C4-2B (cell line): ENCODE measurements around the gene ECSCR.

Source experiments
- H3K27ac ChIP-seq: fragments of 450-650 bp; 2 replicates; pipeline ENCODE4 v1.5.1; 2017
- CTCF ChIP-seq: fragments of 450-650 bp; conservative IDR thresholded peaks from 2 replicates; pipeline ENCODE4 v1.5.1; 2017; ENCODE audit warnings: mild to moderate bottlenecking
- ZFX ChIP-seq: fragments of 450-650 bp; IDR thresholded peaks from 2 replicates; pipeline ENCODE4 v1.6.1; 2017

The ECSCR gene

DNA sequence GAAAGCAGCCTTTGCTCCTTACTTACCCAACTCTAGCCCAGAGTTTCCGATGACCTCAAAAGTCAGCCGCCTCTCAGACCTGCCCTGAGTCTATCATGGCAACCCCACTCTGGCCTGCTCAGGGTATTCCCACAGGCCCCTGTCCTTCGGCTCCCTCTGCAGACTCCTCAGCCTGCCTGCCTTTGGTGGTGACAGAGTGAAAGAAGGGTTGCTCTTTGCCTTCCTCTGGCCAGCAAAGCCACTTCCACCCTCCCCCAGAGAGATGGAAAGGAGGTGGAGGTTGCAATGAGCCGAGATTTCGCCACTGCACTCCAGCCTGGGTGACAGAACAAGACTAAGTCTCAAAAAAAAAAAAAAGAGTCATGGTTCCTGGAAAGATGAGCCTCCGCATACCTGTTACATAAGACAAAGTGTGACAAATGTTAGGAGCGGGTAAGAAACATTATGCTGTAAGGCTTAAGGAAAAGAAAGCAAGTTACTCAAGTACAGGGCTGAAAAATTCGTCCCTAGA lies 5.9 kb upstream of the ECSCR start:
- TF ChIP-seq CTCF (no peak), ZFX (no peak)
- no peak overlapping the region for H3K27ac ChIP-seq

DNA sequence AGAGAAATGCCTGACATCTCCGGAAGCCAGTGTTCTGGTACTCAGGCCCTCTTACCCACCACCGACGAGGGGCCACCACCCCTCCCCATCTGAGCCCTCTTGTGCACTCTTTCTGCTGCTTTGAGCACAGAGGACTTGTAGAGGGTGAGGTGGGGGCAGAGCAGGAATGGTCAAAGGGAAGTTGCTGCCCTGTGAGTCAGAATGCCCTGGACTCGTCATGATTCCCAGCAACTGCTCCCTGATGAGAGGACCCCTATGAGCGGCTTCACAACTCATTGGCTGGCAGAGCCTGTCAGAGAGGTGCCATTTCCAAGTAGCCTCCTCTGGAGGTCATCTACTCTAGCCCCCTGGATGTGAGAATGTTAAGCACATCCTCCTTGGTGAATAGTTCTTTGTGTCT lies 845 bp downstream of the ECSCR start:
- H3K27ac ChIP-seq: no peak overlapping the region
- TF ChIP-seq CTCF (no peak), ZFX (no peak)

DNA sequence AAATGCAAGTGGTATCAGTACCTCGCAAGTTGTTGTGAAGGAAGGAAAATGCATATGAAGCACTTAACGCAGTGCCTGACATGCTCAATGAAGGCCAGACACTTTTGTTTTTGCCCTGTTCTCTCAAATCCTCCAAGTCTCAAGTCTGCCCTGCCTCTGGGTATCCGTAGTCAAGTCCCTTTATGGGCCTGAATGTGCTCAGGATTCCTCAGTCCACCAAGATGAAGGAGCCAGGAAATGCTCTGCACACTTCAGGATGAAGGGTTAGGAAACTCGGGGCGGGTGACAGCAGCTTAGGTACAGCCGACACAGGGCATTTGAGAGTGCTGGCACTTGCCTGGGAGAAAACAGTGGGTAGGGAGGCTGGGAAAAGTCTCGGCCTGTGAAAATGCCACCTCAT lies 1.4 kb downstream of the ECSCR start:
- TF ChIP-seq ZFX: no peak
- TF ChIP-seq CTCF: no peak
- H3K27ac ChIP-seq: no peak overlapping the region

DNA sequence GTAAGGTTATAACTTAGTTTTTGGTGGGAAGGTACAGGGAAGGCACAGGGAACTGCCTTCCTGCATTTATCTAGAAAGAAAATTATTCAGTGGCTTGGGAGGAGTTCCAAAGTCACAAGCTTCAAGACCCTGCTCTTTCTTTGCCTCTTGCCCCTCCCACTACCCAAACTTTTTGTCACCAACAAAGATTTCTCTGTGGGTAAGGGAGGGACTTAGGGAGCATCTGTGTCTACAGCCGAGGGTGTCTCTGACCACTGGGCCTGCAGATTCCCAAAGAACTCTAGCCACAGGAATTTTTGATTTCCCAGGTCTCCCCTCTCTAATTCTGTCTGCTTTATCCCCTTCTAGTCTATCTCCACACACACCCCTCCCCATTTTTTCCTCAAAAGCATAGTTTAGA lies 2.1 kb downstream of the ECSCR start:
- TF ChIP-seq CTCF (no peak), ZFX (no peak)
- no peak overlapping the region for H3K27ac ChIP-seq

DNA sequence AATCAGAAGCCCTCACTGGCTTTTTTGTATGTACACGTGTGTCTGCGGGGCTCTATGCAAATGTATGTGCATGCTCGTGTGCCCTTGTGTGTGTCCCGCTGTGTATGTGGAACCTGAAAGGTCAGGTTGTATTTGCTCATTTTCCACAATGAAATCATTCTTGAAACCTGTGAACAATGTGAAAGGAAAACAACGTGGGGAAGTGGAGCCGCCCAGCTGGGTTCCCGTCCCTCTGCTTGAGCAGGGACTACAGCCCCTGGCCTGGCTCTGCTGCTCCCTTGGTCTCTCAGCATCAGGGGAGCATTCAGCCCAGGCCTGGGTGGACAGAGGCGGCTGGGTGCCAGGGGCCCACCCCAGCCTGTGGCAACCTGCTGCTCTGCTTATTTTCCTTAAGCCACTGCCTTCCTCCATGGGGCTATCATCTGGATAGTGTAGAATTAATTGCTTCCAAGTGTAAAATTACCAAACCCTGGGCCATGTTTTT lies 3.0 kb downstream of the ECSCR start:
- no peak overlapping the region for H3K27ac ChIP-seq
- TF ChIP-seq ZFX: no peak
- TF ChIP-seq CTCF: no peak

DNA sequence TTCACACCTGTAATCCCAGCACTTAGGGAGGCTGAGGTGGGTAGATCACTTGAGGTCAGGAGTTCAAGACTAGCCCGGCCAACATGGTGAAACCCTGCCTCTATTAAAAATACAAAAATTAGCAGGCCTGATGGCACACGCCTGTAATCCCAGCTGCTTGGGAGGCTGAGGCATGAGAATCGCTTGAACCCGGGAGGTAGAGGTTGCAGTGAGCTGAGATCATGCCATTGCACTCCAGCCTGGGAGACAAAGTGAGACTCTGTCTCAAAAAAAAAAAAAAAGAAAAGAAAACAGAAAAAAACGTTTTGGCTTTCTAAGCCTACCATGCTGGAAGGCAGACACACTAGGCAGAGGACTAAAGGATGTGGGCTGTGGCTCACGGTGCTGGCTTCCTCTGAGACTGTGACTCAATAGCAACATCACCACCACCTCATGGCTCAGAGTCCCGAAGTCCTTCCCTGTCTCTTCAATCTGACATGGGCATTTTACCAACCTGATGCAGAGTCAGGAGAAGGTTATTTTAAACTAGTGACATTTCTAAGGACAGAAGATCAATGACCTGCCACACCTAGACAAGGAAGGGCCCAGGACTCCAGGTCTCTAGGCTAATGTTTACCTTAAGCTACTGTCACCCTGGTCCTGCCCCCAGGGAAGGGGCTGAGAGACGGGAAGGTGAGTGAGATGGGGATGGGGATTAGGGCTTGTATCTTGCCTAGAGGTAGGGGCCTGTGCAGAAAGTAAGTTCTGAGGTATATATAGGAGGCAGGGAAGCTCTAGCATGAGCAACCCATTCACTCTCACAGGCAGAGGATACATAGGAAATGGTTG lies 3.7 kb downstream of the ECSCR start:
- no peak overlapping the region for H3K27ac ChIP-seq
- TF ChIP-seq ZFX (no peak), CTCF (no peak)

DNA sequence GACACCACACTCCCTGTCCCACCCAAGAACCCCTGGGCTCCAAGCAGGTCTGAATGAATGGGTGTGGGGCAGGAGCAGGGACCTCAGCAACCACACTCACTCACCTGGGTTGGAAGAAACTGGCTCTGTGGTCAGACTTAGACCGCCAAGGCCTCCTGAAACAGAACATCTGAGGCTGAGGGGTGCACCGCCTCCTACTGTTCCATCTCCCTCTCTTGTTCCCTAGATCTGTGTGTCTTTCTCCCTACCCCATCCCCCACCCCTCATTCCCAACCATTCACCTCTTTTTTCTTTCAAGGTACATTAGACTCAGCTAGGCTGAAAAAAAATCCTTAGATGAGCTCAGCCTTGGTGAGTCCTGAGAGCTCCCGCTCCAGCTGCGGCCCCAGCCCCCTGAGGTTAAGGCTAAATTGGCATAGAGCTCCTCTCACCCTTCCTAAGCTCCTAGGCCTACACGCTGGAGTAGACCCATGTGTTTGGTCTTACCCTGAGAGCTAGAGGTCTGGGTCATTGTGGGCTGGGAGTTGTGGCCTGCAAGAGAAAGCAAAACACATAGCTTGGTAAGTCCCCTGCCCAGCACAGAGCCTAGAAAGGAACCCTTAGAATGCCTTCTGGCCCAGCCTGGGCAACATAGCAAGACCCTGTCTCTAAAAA lies 4.8 kb downstream of the ECSCR start:
- TF ChIP-seq CTCF (no peak), ZFX (no peak)
- H3K27ac ChIP-seq: no peak overlapping the region
